Endothelial cell (in vitro differentiated cells): ENCODE results near the gene CEP70. TPM values are rescaled to one million over a fixed set of nuclear protein-coding genes. Genes with fewer than 3 reads are reported as not detected.
"Not testable (repeated sequence)": the region's sequence is repeated elsewhere in the genome, so short reads cannot be mapped to it uniquely, and the experiment has no call there.

Experiments
- DNase-seq: peaks from one replicate; pipeline ENCODE4 v3.0.0; 2021; ENCODE audit warnings: low spot score
- H3K27ac Mint-ChIP-seq: one replicate; pipeline ENCODE4 v1.8.0; 2021; ENCODE audit warnings: mixed read lengths, inconsistent platforms; ENCODE audit not compliant: unreplicated experiment
- H3K27me3 Mint-ChIP-seq: one replicate; pipeline ENCODE4 v1.8.0; 2021; ENCODE audit warnings: mild to moderate bottlenecking, moderate library complexity, mixed read lengths, inconsistent platforms; ENCODE audit not compliant: unreplicated experiment
- H3K36me3 Mint-ChIP-seq: one replicate; pipeline ENCODE4 v1.8.0; 2021; ENCODE audit warnings: mild to moderate bottlenecking, low read depth, mixed read lengths, inconsistent platforms; ENCODE audit not compliant: unreplicated experiment
- H3K4me1 Mint-ChIP-seq: one replicate; pipeline ENCODE4 v1.8.0; 2021; ENCODE audit warnings: mild to moderate bottlenecking, mixed read lengths, inconsistent platforms; ENCODE audit not compliant: unreplicated experiment
- H3K4me3 Mint-ChIP-seq: one replicate; pipeline ENCODE4 v1.8.0; 2021; ENCODE audit warnings: mild to moderate bottlenecking, mixed read lengths, inconsistent platforms; ENCODE audit not compliant: unreplicated experiment
- H3K9me3 Mint-ChIP-seq: one replicate; pipeline ENCODE4 v1.8.0; 2021; ENCODE audit warnings: mixed read lengths, inconsistent platforms; ENCODE audit not compliant: unreplicated experiment
- total RNA-seq: library from RNA; stranded (reverse); fragmentation: NEBNext Ultra II Directional; extraction: Animal tissue kit (Norgen Biotek cat#: 25700); gene quantifications from one replicate; pipeline ENCODE4 v1.2.1, GENCODE V29; 2021; ENCODE audit not compliant: unreplicated experiment
- TF ChIP-seq, protein P1 (sequence below): fragments of 200-600 bp; sonication (generic); IDR thresholded peaks from one replicate; pipeline ENCODE4 v1.5.0; 2021; ENCODE audit warnings: antibody characterized with exemption; ENCODE audit not compliant: unreplicated experiment

The CEP70 gene
- total RNA-seq, 1 donor from 2014 or later, result 12.3 TPM

DNA sequence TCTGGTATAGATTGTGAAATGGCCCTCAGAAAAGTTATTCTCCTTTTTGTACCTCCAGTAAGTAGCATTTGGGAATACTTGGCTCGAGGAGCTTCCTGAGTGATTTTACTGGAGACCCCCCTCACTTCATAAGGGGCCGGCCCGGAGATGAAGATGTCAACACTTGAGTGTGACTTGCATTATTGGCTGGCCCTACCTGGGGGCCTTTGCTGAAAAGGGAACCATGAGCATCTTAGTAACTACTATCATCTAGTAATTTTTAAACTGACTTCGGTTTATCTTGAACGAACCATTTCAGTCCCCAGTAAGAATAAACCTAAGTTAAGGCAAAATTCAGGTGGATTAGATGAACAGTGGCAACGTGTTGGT, 15.8 kb upstream of the CEP70 start:
- DNase-seq, result no peak
- H3K27me3 Mint-ChIP-seq, result peaks cover 8% of the 10 kb centered on the region
- H3K27ac Mint-ChIP-seq, result no peak overlapping the region
- H3K4me1 Mint-ChIP-seq, result peaks cover 8% of the 10 kb centered on the region
- H3K9me3 Mint-ChIP-seq, result peaks cover 3% of the 10 kb centered on the region
- TF ChIP-seq, protein P1, sequence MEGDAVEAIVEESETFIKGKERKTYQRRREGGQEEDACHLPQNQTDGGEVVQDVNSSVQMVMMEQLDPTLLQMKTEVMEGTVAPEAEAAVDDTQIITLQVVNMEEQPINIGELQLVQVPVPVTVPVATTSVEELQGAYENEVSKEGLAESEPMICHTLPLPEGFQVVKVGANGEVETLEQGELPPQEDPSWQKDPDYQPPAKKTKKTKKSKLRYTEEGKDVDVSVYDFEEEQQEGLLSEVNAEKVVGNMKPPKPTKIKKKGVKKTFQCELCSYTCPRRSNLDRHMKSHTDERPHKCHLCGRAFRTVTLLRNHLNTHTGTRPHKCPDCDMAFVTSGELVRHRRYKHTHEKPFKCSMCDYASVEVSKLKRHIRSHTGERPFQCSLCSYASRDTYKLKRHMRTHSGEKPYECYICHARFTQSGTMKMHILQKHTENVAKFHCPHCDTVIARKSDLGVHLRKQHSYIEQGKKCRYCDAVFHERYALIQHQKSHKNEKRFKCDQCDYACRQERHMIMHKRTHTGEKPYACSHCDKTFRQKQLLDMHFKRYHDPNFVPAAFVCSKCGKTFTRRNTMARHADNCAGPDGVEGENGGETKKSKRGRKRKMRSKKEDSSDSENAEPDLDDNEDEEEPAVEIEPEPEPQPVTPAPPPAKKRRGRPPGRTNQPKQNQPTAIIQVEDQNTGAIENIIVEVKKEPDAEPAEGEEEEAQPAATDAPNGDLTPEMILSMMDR, result no peak
- peaks cover 8% of the 10 kb centered on the region for H3K36me3 Mint-ChIP-seq
- peak overlapping the region; percentile 98 for H3K4me3 Mint-ChIP-seq

DNA sequence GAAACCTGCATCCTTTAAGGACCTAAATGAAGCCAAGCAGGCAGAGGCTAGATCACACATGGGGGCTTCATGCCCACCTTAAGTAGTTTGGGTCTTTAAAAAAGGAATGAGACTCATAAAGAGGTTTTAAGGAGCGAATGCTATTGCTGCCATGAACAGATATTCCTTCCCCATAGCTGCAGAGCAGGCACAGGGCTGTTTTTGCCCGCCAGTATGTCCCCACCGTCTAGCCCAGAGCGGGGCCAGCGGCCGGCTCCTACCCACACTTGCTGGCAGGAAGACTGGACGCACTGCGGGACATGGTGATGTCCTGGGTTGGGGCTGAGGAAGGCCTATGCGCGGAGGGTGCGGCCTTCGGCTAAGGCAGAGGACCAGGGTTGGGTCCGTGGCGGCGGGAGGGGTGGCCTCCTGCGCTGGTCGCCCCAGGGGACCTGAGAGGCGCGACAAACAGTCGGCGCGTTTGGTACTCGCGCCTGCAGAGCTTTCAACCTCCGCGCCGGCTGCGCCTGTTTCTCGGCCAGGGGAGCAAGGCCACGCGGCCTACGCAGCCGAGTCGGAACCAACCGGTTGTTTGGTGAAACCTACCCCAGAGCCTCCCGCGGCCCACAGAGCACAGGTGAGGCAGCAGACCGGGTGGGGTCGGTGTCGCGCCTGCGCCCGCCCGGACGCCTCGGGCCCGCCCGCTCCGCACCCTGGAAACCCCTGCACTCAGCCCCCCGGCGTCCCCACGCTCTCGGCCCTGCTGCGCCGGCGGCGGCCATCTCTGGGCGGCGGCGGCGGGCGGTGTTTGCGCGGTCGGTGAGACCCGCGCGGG, 14.5 kb upstream of the CEP70 start, which contains the start of gene FAIM:
Gene FAIM, plus strand, starts transcription at position 450 of the 814 bp plus-strand sequence. CDS start 10,956 bp downstream, outside the sequence.
- peak within 1 kb of the TSS; percentile 94 for H3K27ac Mint-ChIP-seq
- peak within 1 kb of the TSS; percentile 98 for H3K4me3 Mint-ChIP-seq
- peaks cover 14% of the 10 kb centered on the region for H3K36me3 Mint-ChIP-seq
- peaks cover 8% of the 10 kb centered on the region for H3K4me1 Mint-ChIP-seq
- H3K27me3 Mint-ChIP-seq, result peaks cover 9% of the 10 kb centered on the region
- peak; percentile 55 for DNase-seq
- H3K9me3 Mint-ChIP-seq, result peaks cover 10% of the 10 kb centered on the region
- TF ChIP-seq, protein P1, result no peak

DNA sequence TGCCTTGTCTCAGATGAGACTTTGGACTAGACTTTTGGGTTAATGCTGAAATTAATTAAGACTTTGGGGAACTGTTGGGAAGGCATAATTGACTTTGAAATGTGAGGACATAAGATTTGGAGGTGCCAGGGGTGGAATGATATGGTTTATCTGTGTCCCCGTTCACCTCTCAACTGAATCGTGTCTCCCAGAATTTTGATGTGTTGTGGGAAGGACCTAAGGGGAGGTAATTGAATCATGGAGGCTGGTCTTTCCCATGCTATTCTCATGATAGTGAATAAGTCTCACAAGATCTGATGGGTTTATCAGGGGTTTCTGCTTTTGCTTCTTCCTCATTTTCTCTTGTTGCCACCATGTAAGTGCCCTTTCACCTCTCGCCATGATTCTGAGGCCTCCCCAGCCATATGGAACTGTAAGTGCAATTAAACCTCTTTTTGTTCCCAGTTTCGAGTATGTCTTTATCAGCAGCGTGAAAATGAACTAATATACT, 10.1 kb upstream of the CEP70 start:
- not testable (repeated sequence) for H3K4me1 Mint-ChIP-seq, H3K27ac Mint-ChIP-seq, H3K4me3 Mint-ChIP-seq, H3K27me3 Mint-ChIP-seq, DNase-seq
- peaks cover 13% of the 10 kb centered on the region for H3K9me3 Mint-ChIP-seq
- peaks cover 17% of the 10 kb centered on the region for H3K36me3 Mint-ChIP-seq

DNA sequence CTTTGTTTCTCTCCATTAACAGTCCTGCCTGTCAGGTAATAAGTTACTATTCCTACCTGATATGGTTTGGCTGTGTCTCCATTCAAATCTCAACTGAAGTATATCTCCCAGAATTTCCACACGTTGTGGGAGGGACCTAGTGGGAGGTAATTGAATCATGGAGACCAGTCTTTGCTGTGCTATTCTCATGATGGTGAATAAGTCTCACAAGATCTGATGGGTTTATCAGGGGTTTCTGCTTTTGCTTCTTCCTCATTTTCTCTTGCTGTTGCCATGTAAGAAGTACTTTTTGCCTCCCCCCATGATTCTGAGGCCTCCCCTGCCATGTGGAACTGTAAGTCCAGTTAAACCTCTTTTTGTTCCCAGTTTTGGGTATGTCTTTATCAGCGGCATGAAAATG, 7.6 kb upstream of the CEP70 start:
- H3K4me1 Mint-ChIP-seq, DNase-seq, H3K27ac Mint-ChIP-seq, H3K27me3 Mint-ChIP-seq, H3K4me3 Mint-ChIP-seq: not testable (repeated sequence)
- Mint-ChIP-seq H3K36me3 (peaks cover 14% of the 10 kb centered on the region), H3K9me3 (peaks cover 13% of the 10 kb centered on the region)

DNA sequence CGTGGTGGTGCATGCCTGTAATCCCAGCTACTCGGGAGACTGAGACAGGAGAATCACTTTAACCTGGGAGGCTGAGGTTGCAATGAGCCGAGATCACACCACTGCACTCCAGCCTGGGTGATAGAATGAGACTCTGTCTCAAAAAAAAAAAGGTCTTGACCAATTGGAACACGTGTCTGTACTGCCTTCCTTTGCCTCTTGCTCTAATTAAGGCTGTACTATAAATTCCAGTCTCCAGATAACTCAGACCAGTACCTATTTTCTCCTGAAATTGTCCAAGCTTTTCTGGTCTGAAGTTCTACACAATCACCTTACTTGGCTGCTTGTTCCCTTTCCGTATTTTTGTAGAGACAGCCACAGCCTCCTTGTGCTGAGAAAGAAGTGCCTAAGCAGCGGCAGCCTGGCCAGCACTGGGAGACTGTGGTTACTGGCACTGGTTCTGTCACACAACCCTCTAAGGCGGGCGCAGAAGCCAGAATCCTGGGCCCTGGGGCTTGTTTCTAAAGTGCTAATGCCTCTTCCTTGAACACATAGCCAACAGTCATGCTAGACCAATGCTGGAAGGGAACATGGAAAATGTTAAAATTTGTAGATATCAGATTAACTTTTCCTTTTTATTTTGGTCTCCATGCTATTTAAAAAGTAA, 6.2 kb upstream of the CEP70 start:
- no peak for DNase-seq
- Mint-ChIP-seq H3K9me3 (peaks cover 13% of the 10 kb centered on the region), H3K36me3 (peaks cover 14% of the 10 kb centered on the region), H3K27ac (no peak overlapping the region), H3K27me3 (peaks cover 1% of the 10 kb centered on the region), H3K4me3 (no peak overlapping the region), H3K4me1 (no peaks in the 10 kb centered on the region)
- TF ChIP-seq, protein P1, result no peak
